Endothelial cell of umbilical vein (primary cell): ENCODE data around the gene HSPB2. TPM values are rescaled to one million over a fixed set of nuclear protein-coding genes. Genes with fewer than 3 reads are reported as not detected.
A peak's percentile ranks its signal among the peaks of the same experiment; 100 is the strongest.

Experiments used
- Bru-seq: library from RNA; stranded (reverse); fragments of 400-500 nt; gene quantifications from one replicate; lab custom pipeline; 2021; lab: Mats Ljungman, UMichigan
- BruChase-seq, 2 experiments: library from RNA; stranded (reverse); fragments of 400-500 nt; gene quantifications; one replicate each; lab custom pipeline; 2021; lab: Mats Ljungman, UMichigan
- BruUV-seq: library from RNA; stranded (reverse); fragments of 400-500 nt; replicated peaks from 2 replicates; lab custom pipeline; 2021; lab: Mats Ljungman, UMichigan
- CTCF ChIA-PET: fragments of 300-600, 350-600 bp; sonication (Branson Sonifier 250); formaldehyde crosslinking; loops from one replicate; lab custom pipeline; 2021; ENCODE audit warnings: antibody characterized with exemption, inconsistent platforms; lab: Charles Lee
- POLR2A ChIA-PET: fragments of 300-600, 350-600 bp; sonication (Branson Sonifier 250); formaldehyde crosslinking; loops from one replicate; lab custom pipeline; 2021; ENCODE audit warnings: antibody characterized with exemption, inconsistent platforms; lab: Charles Lee
- DNase-seq: peaks from one replicate; pipeline ENCODE4 v3.0.0-alpha.2; 2011; ENCODE audit warnings: low read depth, low spot score
- FAIRE-seq: peaks from 2 replicates; lab custom pipeline; 2011; peaks lifted over from hg19 to GRCh38; lab: Jason Lieb, UNC
- H2AFZ ChIP-seq: 2 replicates; pipeline ENCODE4 v1.6.0; 2012; ENCODE audit warnings: low read depth, low read length, control low read depth, inconsistent platforms
- H3K27ac ChIP-seq: 2 replicates; pipeline ENCODE4 v1.5.1; 2011; ENCODE audit warnings: low read depth, mild to moderate bottlenecking, control low read depth, low read length, moderate library complexity; ENCODE audit not compliant: insufficient read depth
- H3K27me3 ChIP-seq, 2 experiments: 2 replicates each; pipeline versions ENCODE4 v1.6.0 to v1.6.1; 2011; ENCODE audit warnings: low read length in 2 of 2, mixed read lengths in 1 of 2; ENCODE audit not compliant: control insufficient read depth in 2 of 2, insufficient read depth in 2 of 2
- H3K36me3 ChIP-seq, 2 experiments: 2 replicates in 1 of 2; 3 replicates in 1 of 2; pipeline ENCODE4 v1.5.1; 2011; ENCODE audit warnings: low read length in 2 of 2, mild to moderate bottlenecking in 1 of 2, moderate library complexity in 1 of 2; ENCODE audit not compliant: control insufficient read depth in 2 of 2, insufficient read depth in 2 of 2; ENCODE audit errors: extremely low read depth in 1 of 2
- H3K4me1 ChIP-seq: 3 replicates; pipeline ENCODE4 v1.5.1; 2011; ENCODE audit warnings: mild to moderate bottlenecking, low read length; ENCODE audit not compliant: control insufficient read depth, insufficient read depth; ENCODE audit errors: extremely low read depth
- H3K4me2 ChIP-seq: 2 replicates; pipeline ENCODE4 v1.6.1; 2011; ENCODE audit warnings: low read length, control low read depth, mixed read lengths; ENCODE audit not compliant: insufficient read depth
- H3K4me3 ChIP-seq, 3 experiments: fragments of 200-600 bp in 1 of 3; sonication (generic), shearing (Covaris generic) in 1 of 3; replicated peaks in 1 of 3; 2 replicates each; pipeline ENCODE4 v1.5.1; 2011 to 2016; ENCODE audit warnings: control low read depth in 3 of 3, low read length in 3 of 3, mild to moderate bottlenecking in 2 of 3, inconsistent platforms in 1 of 3, low read depth in 1 of 3, moderate library complexity in 1 of 3; ENCODE audit not compliant: insufficient read depth in 1 of 3
- H3K79me2 ChIP-seq: 2 replicates; pipeline ENCODE4 v1.6.0; 2012; ENCODE audit warnings: low read length, inconsistent platforms; ENCODE audit not compliant: control insufficient read depth, insufficient read depth
- H3K9ac ChIP-seq: replicated peaks from 2 replicates; pipeline ENCODE3; 2011; ENCODE audit warnings: low read length, control low read depth; ENCODE audit not compliant: insufficient read depth; ENCODE audit errors: extremely low read depth
- H3K9me1 ChIP-seq: replicated peaks from 3 replicates; pipeline ENCODE4 v1.6.0; 2011; ENCODE audit warnings: mild to moderate bottlenecking, low read length; ENCODE audit not compliant: control insufficient read depth, insufficient read depth; ENCODE audit errors: extremely low read depth
- H3K9me3 ChIP-seq: replicated peaks from 2 replicates; pipeline ENCODE4 v1.5.1; 2012; ENCODE audit warnings: low read length, inconsistent platforms; ENCODE audit not compliant: control insufficient read depth, insufficient read depth
- H4K20me1 ChIP-seq: replicated peaks from 2 replicates; pipeline ENCODE3; 2011; ENCODE audit warnings: mild to moderate bottlenecking, low read length; ENCODE audit not compliant: control insufficient read depth, insufficient read depth; ENCODE audit errors: extremely low read depth
- CTCF ChIP-seq, 2 donors: IDR thresholded peaks; 1 replicate in 1 of 2; 2 replicates in 1 of 2; pipeline ENCODE4 v1.5.1; 2011; ENCODE audit warnings: low read length in 2 of 2, mild to moderate bottlenecking in 2 of 2, moderate library complexity in 2 of 2, control low read depth in 1 of 2, inconsistent platforms in 1 of 2, low read depth in 1 of 2; ENCODE audit not compliant: insufficient read depth in 1 of 2; ENCODE audit errors: extremely low read depth in 1 of 2
- EZH2 ChIP-seq: IDR thresholded peaks from 2 replicates; pipeline ENCODE4 v1.6.1; 2012; ENCODE audit warnings: borderline replicate concordance, low read depth, mild to moderate bottlenecking, moderate library complexity, low read length, inconsistent platforms; ENCODE audit not compliant: severe bottlenecking
- GATA2 ChIP-seq: IDR thresholded peaks from 2 replicates; pipeline ENCODE4 v1.7.0; 2011; ENCODE audit warnings: low read depth, mild to moderate bottlenecking, moderate library complexity, mixed read lengths, low read length; ENCODE audit not compliant: insufficient read length, insufficient read depth
- JUN ChIP-seq: IDR thresholded peaks from 2 replicates; pipeline ENCODE4 v1.6.1; 2011; ENCODE audit warnings: borderline replicate concordance, low read depth; ENCODE audit not compliant: insufficient read length, insufficient read depth
- MYC ChIP-seq: IDR thresholded peaks from one replicate; pipeline ENCODE4 v1.6.1; 2011; ENCODE audit warnings: mild to moderate bottlenecking, low read depth, low read length
- POLR2A ChIP-seq: IDR thresholded peaks from 2 replicates; pipeline ENCODE4 v1.6.1; 2012; ENCODE audit warnings: low read depth, mild to moderate bottlenecking, control low read depth, low read length
- POLR2AphosphoS5 ChIP-seq: IDR thresholded peaks from 2 replicates; pipeline ENCODE4 v1.6.1; 2012; ENCODE audit warnings: low read depth, mild to moderate bottlenecking, control low read depth, low read length, moderate library complexity; ENCODE audit not compliant: insufficient read depth
- dilution Hi-C: fragments of 300-500 bp; cut with MboI; formaldehyde crosslinking; loops from one replicate; pipeline ENCODE4 v1.15.0; 2019; ENCODE audit warnings: low sequenced_read_pairs; ENCODE audit not compliant: extremely low pct_ligation_motif_present
- intact Hi-C: fragments of 100-400 bp; cut with micrococcal nuclease; formaldehyde crosslinking; loops from one replicate; pipeline ENCODE4 v1.10.0; 2022
- long read RNA-seq: library from polyadenylated mRNA; stranded (forward); transcript quantifications from one replicate; pipeline ENCODE4 v2.0.0, GENCODE V29; 2021
- polyA minus RNA-seq, 3 experiments: library from RNA; depleted of rRNA, polyadenylated mRNA; stranded (reverse); fragments of >200 nt; gene quantifications; 1 replicate in 1 of 3; 2 replicates in 2 of 3; pipeline ENCODE4 v1.2.3, GENCODE V29; 2011
- polyA plus RNA-seq, 4 experiments: library from polyadenylated mRNA; depleted of rRNA in 3 of 4; stranded (reverse) in 3 of 4; unstranded in 1 of 4; fragments of >200 nt; gene quantifications; 2 replicates each; pipeline versions ENCODE4 v1.2.1 to v1.2.3, GENCODE V29; 2011 to 2012; ENCODE audit warnings: missing spikeins in 1 of 4
- total RNA-seq: library from RNA; stranded (reverse); gene quantifications from 2 replicates; pipeline ENCODE4 v1.2.3, GENCODE V29; 2021
- TF ChIP-seq, protein P1 (sequence below): IDR thresholded peaks from 2 replicates; pipeline ENCODE4 v1.6.1; 2011; ENCODE audit not compliant: insufficient read depth, insufficient read length

Gene HSPB2
- not detected in 2 replicates for total RNA-seq
- polyA plus RNA-seq: not detected in 2 replicates
- polyA plus RNA-seq (2011; cell fraction: cytosol; rRNA removed): not detected in 2 replicates
- polyA plus RNA-seq (2011; cell fraction: nucleus; rRNA removed): not detected in 2 replicates
- not detected in 2 replicates for polyA plus RNA-seq (2012)
- not detected in 2 replicates for polyA minus RNA-seq
- polyA minus RNA-seq (2011; cell fraction: cytosol; rRNA and poly(A)+ RNA removed): not detected
- not detected in 2 replicates for polyA minus RNA-seq (2011; cell fraction: nucleus; rRNA and poly(A)+ RNA removed)
- not detected for Bru-seq, nascent RNA
- not detected for BruChase-seq, experiment 1, labeled RNA remaining after a 6-hour chase
- percentile 22 among the genes with signal in this experiment for BruChase-seq, experiment 2, labeled RNA remaining after a 2-hour chase
- long read RNA-seq: 0 reads

- no peak within 1 kb of the TSS for H3K27ac ChIP-seq
- intact Hi-C loops: no loop called here
- POLR2A ChIA-PET: no interaction called here
These were observed at the start of gene HSPB2 for GRCh38 chr11:111912535-111912934. HSPB2 (plus strand) TSS chr11:111912734; CDS start chr11:111912830, 96 bp downstream.

GRCh38 chr11:111870113-111870512 lies 42.4 kb upstream of the HSPB2 start:
- Histone ChIP-seq H3K9me3 (no peaks in the 10 kb centered on the region), H3K4me1 (peaks cover 8% of the 10 kb centered on the region), H3K79me2 (peaks cover 4% of the 10 kb centered on the region), H3K27me3 (no peaks in the 10 kb centered on the region), H3K36me3 (peaks cover 0 to 2% of the 10 kb centered on the region in 2 experiments), H3K4me3 (no peak overlapping the region), H3K9me1 (no peaks in the 10 kb centered on the region), H3K4me2 (peak overlapping the region; percentile 91), H3K9ac (no peak overlapping the region), H4K20me1 (no peaks in the 10 kb centered on the region), H3K27ac (no peak overlapping the region), H2AFZ (no peak overlapping the region)
- dilution Hi-C loops (no loop called here), intact Hi-C loops (loop anchor here (2.0 kb wide), 2 partner anchors 57 to 155 kb away; partner anchors contain the start of gene DLAT)
- no peak for FAIRE-seq
- no peak for DNase-seq
- ChIA-PET CTCF (interaction anchor here (0.6 to 2.8 kb wide), 22 partner anchors 9 to 410 kb away, joined by 3 to 23 read pairs (median 4); partner anchors contain the start of genes BCO2 and TIMM8B), POLR2A (interaction anchor here (0.7 to 2.2 kb wide), 2 partner anchors 9 to 89 kb away, joined by 5 to 6 read pairs; no protein-coding TSS in a partner anchor)
- BruUV-seq: no TSS peak
- TF ChIP-seq CTCF (IDR thresholded peaks at IDR 0.05; ENCODE audit: extremely low read depth in 1 of 2, insufficient read depth in 1 of 2, low read depth in 1 of 2, low read length in 2 of 2) (no peak), JUN (no peak), GATA2 (no peak), POLR2A (no peak), MYC (no peak), POLR2AphosphoS5 (no peak)
- TF ChIP-seq, protein P1, sequence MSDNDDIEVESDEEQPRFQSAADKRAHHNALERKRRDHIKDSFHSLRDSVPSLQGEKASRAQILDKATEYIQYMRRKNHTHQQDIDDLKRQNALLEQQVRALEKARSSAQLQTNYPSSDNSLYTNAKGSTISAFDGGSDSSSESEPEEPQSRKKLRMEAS: no peak

More at GRCh38 chr11:111912535-111912934, at the start of gene HSPB2:
- Histone ChIP-seq H3K4me3 (no peak within 1 kb of the TSS), H3K9me3 (no peaks in the 10 kb centered on the region), H4K20me1 (no peaks in the 10 kb centered on the region), H3K9ac (no peak within 1 kb of the TSS), H3K9me1 (no peaks in the 10 kb centered on the region), H3K27me3 (peaks cover 2 to 9% of the 10 kb centered on the region in 2 experiments), H3K79me2 (no peaks in the 10 kb centered on the region), H3K36me3 (no peaks in the 10 kb centered on the region), H2AFZ (peak within 1 kb of the TSS; percentile 38), H3K4me2 (no peak within 1 kb of the TSS), H3K4me1 (peaks cover 6% of the 10 kb centered on the region)
- no TSS peak for BruUV-seq
- TF ChIP-seq POLR2AphosphoS5 (no peak), EZH2 (no peak), JUN (no peak), MYC (no peak), POLR2A (no peak)
- TF ChIP-seq, protein P1: no peak
- FAIRE-seq: no peak
- DNase-seq: no peak
- dilution Hi-C loops: no loop called here
- CTCF ChIA-PET: interaction anchor here (0.5 to 1.1 kb wide), 2 partner anchors 31 to 41 kb away, joined by 3 read pairs; no protein-coding TSS in a partner anchor
